ENCODE data around the gene NIM1K.
"Not testable (repeated sequence)": the region's sequence is repeated elsewhere in the genome, so short reads cannot be mapped to it uniquely, and the experiment has no call there.

The NIM1K gene

GRCh38 chr5:43316421-43316820, 124.4 kb downstream of the NIM1K start:
- DNase-seq, result no peak

GRCh38 chr5:43320846-43321245, 128.8 kb downstream of the NIM1K start:
- no peak for DNase-seq

GRCh38 chr5:43323488-43323887, 131.5 kb downstream of the NIM1K start:
- not testable (repeated sequence) for DNase-seq

- not testable (repeated sequence) for DNase-seq
Measured at GRCh38 chr5:43325624-43326023, 133.6 kb downstream of the NIM1K start.
